ENCODE results near the gene PTPRM.

- TF ChIP-seq, protein P1, sequence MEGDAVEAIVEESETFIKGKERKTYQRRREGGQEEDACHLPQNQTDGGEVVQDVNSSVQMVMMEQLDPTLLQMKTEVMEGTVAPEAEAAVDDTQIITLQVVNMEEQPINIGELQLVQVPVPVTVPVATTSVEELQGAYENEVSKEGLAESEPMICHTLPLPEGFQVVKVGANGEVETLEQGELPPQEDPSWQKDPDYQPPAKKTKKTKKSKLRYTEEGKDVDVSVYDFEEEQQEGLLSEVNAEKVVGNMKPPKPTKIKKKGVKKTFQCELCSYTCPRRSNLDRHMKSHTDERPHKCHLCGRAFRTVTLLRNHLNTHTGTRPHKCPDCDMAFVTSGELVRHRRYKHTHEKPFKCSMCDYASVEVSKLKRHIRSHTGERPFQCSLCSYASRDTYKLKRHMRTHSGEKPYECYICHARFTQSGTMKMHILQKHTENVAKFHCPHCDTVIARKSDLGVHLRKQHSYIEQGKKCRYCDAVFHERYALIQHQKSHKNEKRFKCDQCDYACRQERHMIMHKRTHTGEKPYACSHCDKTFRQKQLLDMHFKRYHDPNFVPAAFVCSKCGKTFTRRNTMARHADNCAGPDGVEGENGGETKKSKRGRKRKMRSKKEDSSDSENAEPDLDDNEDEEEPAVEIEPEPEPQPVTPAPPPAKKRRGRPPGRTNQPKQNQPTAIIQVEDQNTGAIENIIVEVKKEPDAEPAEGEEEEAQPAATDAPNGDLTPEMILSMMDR (IDR thresholded peaks at IDR 0.05) = no peak
- TF ChIP-seq POLR2A (IDR thresholded peaks at IDR 0.05) = no peak
These were observed 648.6 kb downstream of the PTPRM start for GRCh38 chr18:8215741-8216140.
